GM21515 (cell line): ENCODE results near the gene CISD3.

Source experiments
- ATAC-seq: cut with Tn5 transposase; IDR thresholded peaks from one replicate; pipeline ENCODE4 v1.9.1; 2021; ENCODE audit not compliant: unreplicated experiment

Gene CISD3

DNA sequence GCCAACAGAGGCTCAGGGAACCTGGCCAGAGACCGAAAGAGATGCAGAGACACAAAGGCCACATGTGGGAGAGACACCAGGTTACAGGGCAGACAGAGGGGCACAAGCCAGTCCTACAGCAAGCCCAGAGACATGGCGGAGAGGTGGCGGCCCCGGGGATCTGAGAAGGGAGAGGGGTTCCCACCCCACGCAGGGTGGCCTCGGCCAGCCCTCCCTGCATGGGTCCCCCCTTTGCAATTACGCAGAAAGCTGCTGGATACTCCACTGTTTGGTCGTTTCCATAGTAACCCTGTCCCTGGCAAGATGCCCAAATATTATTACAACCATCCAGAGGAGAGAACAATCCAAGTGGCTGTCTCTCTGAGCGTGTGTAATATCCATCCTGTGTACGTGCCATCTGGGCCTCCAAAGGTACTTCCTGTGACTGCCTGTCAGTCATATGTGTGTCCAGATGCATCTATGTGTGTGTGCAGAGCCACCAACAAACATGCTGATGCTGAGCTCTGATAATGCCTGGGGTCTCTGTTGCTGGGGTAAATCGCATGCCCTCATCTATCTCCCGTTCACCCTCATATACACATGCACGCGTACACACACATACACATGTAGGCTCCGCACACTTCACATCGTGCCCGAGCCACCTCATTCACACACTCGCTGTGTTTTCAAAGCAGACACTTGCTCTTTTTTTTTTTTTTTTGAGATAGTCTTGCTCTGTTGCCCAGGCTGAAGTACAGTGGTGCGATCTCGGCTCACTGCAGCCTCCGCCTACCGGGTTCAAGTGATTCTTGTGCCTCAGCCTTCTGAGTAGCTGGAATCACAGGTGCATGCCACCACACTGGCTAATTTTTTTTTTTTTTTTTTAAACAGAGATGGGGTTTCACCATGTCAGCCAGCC lies 12.5 kb downstream of the CISD3 start:
- no peak for ATAC-seq

- no peak for ATAC-seq
Measured at GRCh38 chr17:38743556-38744171, 13.5 kb downstream of the CISD3 start.

DNA sequence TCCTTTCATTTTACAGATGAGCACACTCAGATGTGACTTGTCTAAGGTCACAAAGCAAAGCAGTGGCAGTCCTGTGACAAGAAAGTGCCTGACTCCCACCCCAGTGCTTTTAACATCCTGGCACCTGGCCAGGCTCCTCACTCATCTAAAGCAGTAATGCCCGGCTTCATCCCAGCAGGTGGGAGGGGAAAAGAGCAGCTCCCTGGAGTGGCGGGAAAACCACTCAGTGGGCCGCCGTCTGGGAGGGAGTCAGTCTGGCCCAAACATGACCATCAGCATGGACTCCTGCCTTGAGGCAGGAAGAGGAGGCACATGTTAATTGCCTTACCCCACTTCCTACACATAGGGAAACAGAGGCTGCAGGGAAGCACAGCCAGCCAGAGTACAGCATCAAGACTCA lies 15.4 kb downstream of the CISD3 start:
- no peak for ATAC-seq

GRCh38 chr17:38746004-38746848 lies 16.1 kb downstream of the CISD3 start:
- no peak for ATAC-seq

- no peak for ATAC-seq
Measured at GRCh38 chr17:38746849-38747462, 16.8 kb downstream of the CISD3 start.

GRCh38 chr17:38747463-38748148 lies 17.5 kb downstream of the CISD3 start:
- ATAC-seq = no peak

- ATAC-seq = no peak
Measured at GRCh38 chr17:38748149-38748891, 18.2 kb downstream of the CISD3 start, which contains the start of gene PCGF2. PCGF2 (minus strand) TSS chr17:38748336; CDS start chr17:38740402, 7,934 bp downstream.

GRCh38 chr17:38748892-38749222 lies 18.7 kb downstream of the CISD3 start:
- ATAC-seq = no peak

DNA sequence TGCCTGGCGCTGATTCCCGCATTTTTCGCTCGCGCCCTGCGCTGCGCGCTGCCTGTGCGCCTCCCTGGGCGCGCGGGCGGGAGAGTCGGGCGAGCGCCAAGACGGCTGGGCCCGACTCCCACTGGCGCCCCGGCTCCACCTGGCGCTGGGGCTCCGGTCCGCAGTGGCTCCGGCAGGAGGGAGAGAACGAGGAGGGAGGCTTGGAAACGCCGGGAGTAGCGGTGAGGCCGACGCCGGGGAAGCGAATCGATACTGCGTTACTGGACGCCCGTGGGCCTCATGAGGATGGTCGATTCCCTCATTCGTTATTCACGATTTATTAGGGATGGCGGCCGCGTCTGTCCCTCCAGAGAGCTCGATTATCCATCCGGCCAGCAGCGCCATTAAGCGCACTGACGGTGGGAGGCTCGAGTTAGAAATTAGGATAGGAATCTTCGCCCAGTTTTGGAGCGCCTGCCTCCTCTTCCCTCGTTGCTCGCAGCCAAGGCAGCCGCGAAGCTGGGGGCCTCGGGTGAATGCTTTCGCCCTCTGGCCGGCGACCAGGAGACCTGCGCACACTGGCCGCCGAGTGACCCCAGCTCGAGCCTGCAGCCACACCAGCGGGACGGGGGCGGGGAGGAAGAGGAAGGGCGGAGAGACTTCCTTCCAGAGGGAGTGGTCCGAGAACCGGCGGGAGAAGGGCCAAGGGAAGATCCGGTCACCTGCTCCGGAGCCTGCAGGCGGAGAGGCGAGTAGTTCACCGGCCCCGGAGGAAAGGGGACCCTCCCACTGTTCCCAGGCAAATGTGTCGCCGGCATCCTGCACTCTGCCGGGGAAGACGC lies 19.3 kb downstream of the CISD3 start:
- ATAC-seq = no peak

GRCh38 chr17:38750044-38750311 lies 19.8 kb downstream of the CISD3 start:
- ATAC-seq = no peak

DNA sequence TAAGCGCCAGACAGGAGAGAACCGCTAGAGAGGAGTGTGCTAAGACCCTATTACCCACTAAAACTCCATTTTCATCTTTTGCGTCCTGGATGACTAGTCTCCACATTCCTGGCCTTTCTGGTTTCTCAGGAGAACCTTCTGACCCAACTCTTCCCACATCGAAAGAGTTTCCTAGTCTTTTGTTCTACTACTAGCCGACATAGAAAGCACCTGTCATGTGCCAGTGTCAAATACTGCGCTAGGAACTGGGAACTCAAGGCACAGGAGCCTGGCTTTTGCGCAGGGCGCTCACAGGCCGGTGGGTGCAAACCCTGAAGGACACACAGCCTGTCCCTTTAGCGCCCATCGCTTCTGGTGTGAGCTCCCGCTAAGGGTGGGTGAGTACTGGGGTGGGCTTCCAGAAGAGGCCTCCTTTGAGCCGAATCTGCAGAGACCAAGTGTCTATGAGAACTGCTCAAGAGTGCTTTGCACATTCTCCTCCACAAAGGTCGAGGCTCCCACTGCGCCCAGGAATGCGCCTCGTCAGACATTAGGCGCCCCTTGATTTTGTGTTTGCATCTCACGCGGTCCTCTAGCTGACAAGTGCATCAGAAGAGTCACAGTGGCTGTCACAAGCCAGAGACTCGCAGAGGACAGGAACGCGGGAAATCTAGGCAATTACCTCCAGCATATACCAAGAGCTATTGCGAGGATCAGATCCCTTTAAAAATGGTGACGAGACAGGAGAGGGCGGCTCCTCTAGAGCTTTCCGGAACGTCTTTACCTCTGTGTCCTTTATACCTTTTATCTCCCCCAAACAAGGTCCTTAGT lies 20.4 kb downstream of the CISD3 start:
- no peak for ATAC-seq

- ATAC-seq = no peak
Measured at GRCh38 chr17:38751144-38751807, 21.1 kb downstream of the CISD3 start.

- peak; percentile 20 for ATAC-seq
Measured at GRCh38 chr17:38751808-38752307, 21.7 kb downstream of the CISD3 start.

- ATAC-seq = peak; percentile 80
Measured at GRCh38 chr17:38752308-38753070, 22.3 kb downstream of the CISD3 start, which contains the start of gene PSMB3. PSMB3 (plus strand) TSS chr17:38752741; CDS start chr17:38752827, 86 bp downstream.

DNA sequence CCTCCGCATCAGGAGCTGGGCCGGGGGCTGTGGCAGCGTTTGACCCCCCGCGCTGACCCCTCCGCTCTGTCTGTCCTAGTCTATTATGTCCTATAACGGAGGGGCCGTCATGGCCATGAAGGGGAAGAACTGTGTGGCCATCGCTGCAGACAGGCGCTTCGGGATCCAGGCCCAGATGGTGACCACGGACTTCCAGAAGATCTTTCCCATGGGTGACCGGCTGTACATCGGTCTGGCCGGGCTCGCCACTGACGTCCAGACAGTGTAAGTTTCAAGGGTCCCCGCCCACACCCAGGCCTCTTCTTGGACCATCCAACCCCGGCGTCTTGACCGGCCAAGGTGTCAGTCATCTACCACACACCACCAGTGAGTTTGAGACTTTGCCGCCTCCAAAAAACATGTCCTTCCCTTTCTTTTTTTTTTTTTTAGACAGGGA lies 22.9 kb downstream of the CISD3 start:
- ATAC-seq = no peak

- no peak for ATAC-seq
Measured at GRCh38 chr17:38761612-38762011, 31.5 kb downstream of the CISD3 start.

- ATAC-seq = no peak
Measured at GRCh38 chr17:38762231-38762630, 32.1 kb downstream of the CISD3 start.
